ENCODE data around the gene PCSK2. TPM values are rescaled to one million over a fixed set of nuclear protein-coding genes. Genes with fewer than 3 reads are reported as not detected.

Gene PCSK2
- polyA plus RNA-seq, 2 of the 4 experiments (the other 2 are of a cell fraction), result 0.01 TPM; not detected in 1

DNA sequence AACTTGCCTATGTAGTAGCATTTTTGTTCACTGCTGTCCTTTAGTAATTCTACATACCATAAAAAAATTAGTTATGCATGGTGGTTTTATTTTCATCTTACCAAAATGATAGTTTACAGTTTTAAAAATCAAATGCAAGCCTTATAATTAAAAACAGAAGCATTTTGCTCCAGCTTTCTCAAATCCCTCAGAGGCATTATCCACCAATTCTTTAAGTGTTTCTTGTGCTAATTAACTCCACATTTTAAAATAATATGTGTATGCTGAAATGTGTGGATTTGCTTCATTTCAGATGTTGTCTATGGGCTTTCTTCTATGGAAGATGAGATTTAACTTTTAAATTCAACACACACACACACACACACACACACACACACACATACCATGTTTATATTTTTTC lies 49.3 kb downstream of the PCSK2 start:
- ATAC-seq (no peak), FAIRE-seq (no peak), DNase-seq (ENCODE audit: low read depth in 1 of 2, low spot score in 1 of 2) (no peak)
- no peak overlapping the region for H3K4me2 ChIP-seq
- H3K9me3 ChIP-seq, result no peaks in the 10 kb centered on the region
- ChIA-PET POLR2A (no interaction called here), CTCF (interaction anchor here (0.7 kb wide), 1 partner anchor 11 kb away, joined by 3 read pairs; no protein-coding TSS in a partner anchor)
- H3K27ac ChIP-seq, result no peak overlapping the region
- TF ChIP-seq, protein P1, sequence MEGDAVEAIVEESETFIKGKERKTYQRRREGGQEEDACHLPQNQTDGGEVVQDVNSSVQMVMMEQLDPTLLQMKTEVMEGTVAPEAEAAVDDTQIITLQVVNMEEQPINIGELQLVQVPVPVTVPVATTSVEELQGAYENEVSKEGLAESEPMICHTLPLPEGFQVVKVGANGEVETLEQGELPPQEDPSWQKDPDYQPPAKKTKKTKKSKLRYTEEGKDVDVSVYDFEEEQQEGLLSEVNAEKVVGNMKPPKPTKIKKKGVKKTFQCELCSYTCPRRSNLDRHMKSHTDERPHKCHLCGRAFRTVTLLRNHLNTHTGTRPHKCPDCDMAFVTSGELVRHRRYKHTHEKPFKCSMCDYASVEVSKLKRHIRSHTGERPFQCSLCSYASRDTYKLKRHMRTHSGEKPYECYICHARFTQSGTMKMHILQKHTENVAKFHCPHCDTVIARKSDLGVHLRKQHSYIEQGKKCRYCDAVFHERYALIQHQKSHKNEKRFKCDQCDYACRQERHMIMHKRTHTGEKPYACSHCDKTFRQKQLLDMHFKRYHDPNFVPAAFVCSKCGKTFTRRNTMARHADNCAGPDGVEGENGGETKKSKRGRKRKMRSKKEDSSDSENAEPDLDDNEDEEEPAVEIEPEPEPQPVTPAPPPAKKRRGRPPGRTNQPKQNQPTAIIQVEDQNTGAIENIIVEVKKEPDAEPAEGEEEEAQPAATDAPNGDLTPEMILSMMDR (IDR thresholded peaks at IDR 0.05), result no peak
- TF ChIP-seq RNF2 (IDR thresholded peaks at IDR 0.05; ENCODE audit: borderline replicate concordance, low read depth) (no peak), FOXS1 (CRISPR knock-in tag; IDR thresholded peaks at IDR 0.05) (no peak), MYC (IDR thresholded peaks at IDR 0.05; ENCODE audit: borderline replicate concordance, low read length) (no peak), MAFK (IDR thresholded peaks at IDR 0.05; ENCODE audit: partially characterized antibody) (no peak), EP300 (IDR thresholded peaks at IDR 0.05) (no peak), RFX5 (IDR thresholded peaks at IDR 0.05) (no peak)
- no peak overlapping the region for H3K4me3 ChIP-seq
- no peaks in the 10 kb centered on the region for H3K4me1 ChIP-seq

GRCh38 chr20:17281478-17281877 lies 54.6 kb downstream of the PCSK2 start:
- Histone ChIP-seq H3K27ac (no peak overlapping the region), H3K4me2 (no peak overlapping the region), H3K4me3 (no peak overlapping the region), H3K9me3 (no peaks in the 10 kb centered on the region), H3K4me1 (no peaks in the 10 kb centered on the region)
- ATAC-seq (peak; percentile 50 to 84; a peak in 3 of 6 replicates), FAIRE-seq (peak; percentile 18), DNase-seq (ENCODE audit: low read depth in 1 of 2, low spot score in 1 of 2) (peak in 1 of 2 experiments; percentile 44)
- TF ChIP-seq RAD21 (conservative IDR thresholded peaks at IDR 0.05 in 1 of 2, IDR thresholded peaks at IDR 0.05 in 1 of 2) (peak; percentile 28 to 52; a peak in 3 of 5 replicates), MAFK (IDR thresholded peaks at IDR 0.05; ENCODE audit: partially characterized antibody) (no peak), NR3C1 (IDR thresholded peaks at IDR 0.05) (no peak), SMC3 (IDR thresholded peaks at IDR 0.05) (peak; percentile 25; the same call in 2 of the 3 replicates), HEYL (CRISPR knock-in tag; IDR thresholded peaks at IDR 0.05) (no peak), EHMT2 (IDR thresholded peaks at IDR 0.05; ENCODE audit: low read depth) (no peak), CHD2 (IDR thresholded peaks at IDR 0.05; ENCODE audit: low read length, partially characterized antibody) (no peak)
- TF ChIP-seq, protein P1 (IDR thresholded peaks at IDR 0.05), result peak; percentile 46
- ChIA-PET POLR2A (no interaction called here), CTCF (interaction anchor here (0.6 to 2.0 kb wide), 5 partner anchors 8 to 487 kb away, joined by 3 to 9 read pairs (median 3); no protein-coding TSS in a partner anchor)

DNA sequence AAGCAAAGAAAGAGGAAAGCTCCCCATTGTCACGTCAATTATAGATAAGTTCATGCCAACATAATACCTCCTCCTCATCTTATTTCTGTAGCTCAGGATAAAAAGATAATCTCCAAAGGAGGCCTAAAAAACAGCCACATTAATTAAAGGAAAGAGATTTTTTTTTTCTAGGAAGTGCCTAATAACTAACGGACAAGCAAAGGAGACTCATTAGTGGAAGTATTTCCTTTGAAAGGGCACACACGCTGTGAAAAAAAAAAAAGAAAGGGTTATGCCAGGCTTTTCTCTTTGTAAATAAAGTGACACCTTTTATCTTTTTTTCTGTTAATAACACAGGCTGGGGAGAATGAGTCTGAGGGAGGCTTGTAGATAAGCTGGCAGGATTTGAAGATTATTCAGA lies 55.7 kb downstream of the PCSK2 start:
- no peak for ATAC-seq
- Histone ChIP-seq H3K4me2 (no peak overlapping the region), H3K27ac (no peak overlapping the region), H3K4me1 (no peaks in the 10 kb centered on the region), H3K4me3 (no peak overlapping the region), H3K9me3 (no peaks in the 10 kb centered on the region)
- 29% methylated on average over 3 of the region's 3 CpGs for WGBS (ENCODE audit: missing lambda C conversion rate)
- ChIA-PET POLR2A (no interaction called here), CTCF (interaction anchor here (0.6 to 2.0 kb wide), 4 partner anchors 9 to 1388 kb away, joined by 4 to 9 read pairs (median 6); no protein-coding TSS in a partner anchor)
- DNase-seq (ENCODE audit: low read depth in 1 of 2, low spot score in 1 of 2), result no peak
- TF ChIP-seq RAD21 (conservative IDR thresholded peaks at IDR 0.05 in 1 of 2, IDR thresholded peaks at IDR 0.05 in 1 of 2) (no peak), SMC3 (IDR thresholded peaks at IDR 0.05) (no peak), GATA3 (IDR thresholded peaks at IDR 0.05; ENCODE audit: borderline replicate concordance) (no peak), NFE2L2 (conservative IDR thresholded peaks at IDR 0.05; ENCODE audit: low read length) (no peak), POLR2AphosphoS2 (conservative IDR thresholded peaks at IDR 0.05; ENCODE audit: low read length) (no peak), FOSB (CRISPR knock-in tag; IDR thresholded peaks at IDR 0.05) (no peak), PHF8 (IDR thresholded peaks at IDR 0.05; ENCODE audit: borderline replicate concordance, low read depth) (no peak), MYC (IDR thresholded peaks at IDR 0.05; ENCODE audit: borderline replicate concordance, low read length) (no peak), FOSL2 (IDR thresholded peaks at IDR 0.05) (no peak), FOSL2 (CRISPR knock-in tag; IDR thresholded peaks at IDR 0.05) (no peak), HOXB5 (CRISPR knock-in tag; IDR thresholded peaks at IDR 0.05) (no peak), KDM5A (IDR thresholded peaks at IDR 0.05) (no peak), ZFP36 (IDR thresholded peaks at IDR 0.05; ENCODE audit: borderline replicate concordance, partially characterized antibody) (no peak), REST (IDR thresholded peaks at IDR 0.05) (no peak), CHD2 (IDR thresholded peaks at IDR 0.05; ENCODE audit: low read length, partially characterized antibody) (no peak)
- FAIRE-seq, result no peak

Measured in A549 (cell line).